Measurements from ENCODE around the gene ZAP70.

ZAP70 gene

DNA sequence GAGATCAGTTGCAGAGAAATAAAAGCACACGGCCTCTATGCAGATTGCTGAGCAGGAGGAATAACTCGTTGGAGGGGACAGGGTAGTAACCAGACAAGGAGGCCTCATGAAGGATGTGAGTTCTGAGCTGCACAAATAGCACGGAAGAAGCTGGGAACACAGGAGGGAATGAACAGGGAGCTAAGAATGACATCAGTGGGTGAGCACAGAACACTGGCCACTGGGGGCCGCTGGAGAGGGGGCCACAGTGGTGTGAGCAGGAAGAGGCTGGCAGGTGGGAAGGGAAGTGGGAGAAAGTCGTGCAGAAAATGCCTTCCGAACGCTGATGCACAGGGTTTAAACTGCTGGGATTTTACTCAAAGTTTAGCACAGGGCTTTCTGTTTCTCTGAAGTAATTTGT, 61.0 kb downstream of the ZAP70 start:
- TF ChIP-seq, protein P1, sequence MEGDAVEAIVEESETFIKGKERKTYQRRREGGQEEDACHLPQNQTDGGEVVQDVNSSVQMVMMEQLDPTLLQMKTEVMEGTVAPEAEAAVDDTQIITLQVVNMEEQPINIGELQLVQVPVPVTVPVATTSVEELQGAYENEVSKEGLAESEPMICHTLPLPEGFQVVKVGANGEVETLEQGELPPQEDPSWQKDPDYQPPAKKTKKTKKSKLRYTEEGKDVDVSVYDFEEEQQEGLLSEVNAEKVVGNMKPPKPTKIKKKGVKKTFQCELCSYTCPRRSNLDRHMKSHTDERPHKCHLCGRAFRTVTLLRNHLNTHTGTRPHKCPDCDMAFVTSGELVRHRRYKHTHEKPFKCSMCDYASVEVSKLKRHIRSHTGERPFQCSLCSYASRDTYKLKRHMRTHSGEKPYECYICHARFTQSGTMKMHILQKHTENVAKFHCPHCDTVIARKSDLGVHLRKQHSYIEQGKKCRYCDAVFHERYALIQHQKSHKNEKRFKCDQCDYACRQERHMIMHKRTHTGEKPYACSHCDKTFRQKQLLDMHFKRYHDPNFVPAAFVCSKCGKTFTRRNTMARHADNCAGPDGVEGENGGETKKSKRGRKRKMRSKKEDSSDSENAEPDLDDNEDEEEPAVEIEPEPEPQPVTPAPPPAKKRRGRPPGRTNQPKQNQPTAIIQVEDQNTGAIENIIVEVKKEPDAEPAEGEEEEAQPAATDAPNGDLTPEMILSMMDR (conservative IDR thresholded peaks at IDR 0.05; ENCODE audit: low read depth, low read length) = peak; percentile 56
- no peak overlapping the region for H3K4me3 ChIP-seq (ENCODE audit: low read depth, low read length)
- DNase-seq (ENCODE audit: low read depth) = peak; percentile 23

DNA sequence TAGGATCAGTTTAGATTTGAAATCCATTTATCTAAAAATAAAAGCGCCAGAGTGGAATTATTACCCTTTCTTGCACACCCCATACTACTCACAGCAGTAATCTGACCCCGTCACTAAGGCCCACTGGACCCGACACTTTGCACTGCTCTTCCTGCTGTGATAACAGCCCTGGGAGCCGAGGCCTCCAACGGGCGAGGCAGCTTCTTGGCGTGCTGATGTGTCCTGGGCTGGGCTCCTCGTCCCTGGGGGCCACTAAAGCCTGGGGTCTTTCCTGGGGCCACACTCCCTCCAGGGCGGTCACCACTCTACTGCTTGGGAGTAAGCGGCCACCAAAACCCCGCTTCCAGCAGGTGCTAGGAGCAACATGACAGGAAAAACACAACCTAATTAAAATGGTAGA, 61.7 kb downstream of the ZAP70 start:
- no peak overlapping the region for H3K4me3 ChIP-seq (ENCODE audit: low read depth, low read length)
- DNase-seq (ENCODE audit: low read depth) = no peak
- TF ChIP-seq, protein P1 (conservative IDR thresholded peaks at IDR 0.05; ENCODE audit: low read depth, low read length) = no peak

DNA sequence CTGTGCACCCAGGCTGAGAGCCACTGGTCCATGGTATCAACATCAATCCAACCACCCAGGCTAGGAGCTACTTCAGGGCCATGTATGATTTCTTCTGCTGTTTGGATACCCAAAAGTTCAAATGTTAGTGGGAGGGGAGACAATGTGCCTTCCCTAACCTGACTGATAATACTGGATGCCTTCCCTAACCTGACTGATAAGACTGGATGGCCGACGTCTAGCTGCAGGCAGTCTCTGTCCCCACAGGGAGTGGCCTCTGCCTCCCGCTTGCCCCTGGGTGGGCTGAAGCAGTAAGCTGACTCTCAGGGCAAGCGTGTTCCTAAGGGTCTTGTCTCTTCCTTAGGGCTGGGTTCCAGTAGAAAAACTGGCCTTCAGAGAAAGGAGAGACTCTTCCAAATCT, 65.8 kb downstream of the ZAP70 start:
- DNase-seq (ENCODE audit: low read depth) = no peak
- no peak overlapping the region for H3K4me3 ChIP-seq (ENCODE audit: low read depth, low read length)
- TF ChIP-seq, protein P1 (conservative IDR thresholded peaks at IDR 0.05; ENCODE audit: low read depth, low read length) = no peak

DNA sequence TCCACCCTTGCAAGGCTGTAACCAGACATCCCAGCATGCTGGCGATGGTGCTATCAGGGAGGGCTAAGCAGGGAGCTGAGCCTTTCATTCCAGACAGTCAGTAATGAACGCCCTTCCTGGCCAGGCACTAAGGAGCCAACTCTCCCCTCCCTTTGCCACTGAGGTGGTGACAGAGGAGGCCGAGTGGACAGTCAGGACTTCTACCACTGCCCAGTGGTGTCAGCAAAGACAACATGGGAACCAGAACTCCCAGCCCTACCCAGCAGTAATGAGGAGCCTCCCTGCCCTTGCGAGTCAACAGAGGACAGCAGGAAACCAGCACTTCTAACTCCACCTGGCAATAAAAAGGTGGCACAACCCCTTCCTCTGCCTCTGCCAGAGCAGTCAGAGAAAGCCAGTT, 68.6 kb downstream of the ZAP70 start:
- TF ChIP-seq, protein P1 (conservative IDR thresholded peaks at IDR 0.05; ENCODE audit: low read depth, low read length) = no peak
- H3K4me3 ChIP-seq (ENCODE audit: low read depth, low read length) = no peak overlapping the region

DNA sequence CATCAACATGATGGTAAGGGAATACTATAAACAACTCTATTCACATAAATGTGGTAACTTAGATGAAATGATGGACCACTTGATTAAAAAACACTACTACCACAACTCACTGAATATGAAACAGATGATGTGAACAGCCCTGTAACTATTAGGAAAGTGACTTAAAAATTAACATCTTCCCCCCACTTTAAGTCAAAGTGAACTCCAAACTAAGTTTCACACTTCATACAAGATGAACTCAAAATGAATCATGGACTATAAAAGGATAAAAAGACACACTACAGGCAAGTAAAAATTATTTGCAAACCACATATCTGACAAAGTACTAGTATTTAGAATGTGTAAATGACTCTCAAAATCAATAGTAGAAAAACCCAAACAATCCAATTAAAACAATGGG, 71.6 kb downstream of the ZAP70 start:
- TF ChIP-seq, protein P1 (conservative IDR thresholded peaks at IDR 0.05; ENCODE audit: low read depth, low read length) = no peak
- H3K4me3 ChIP-seq (ENCODE audit: low read depth, low read length) = no peak overlapping the region
- DNase-seq (ENCODE audit: low read depth) = no peak

More for the DNA sequence above, 68.6 kb downstream of the ZAP70 start:
- DNase-seq (ENCODE audit: low read depth) = no peak

DNA sequence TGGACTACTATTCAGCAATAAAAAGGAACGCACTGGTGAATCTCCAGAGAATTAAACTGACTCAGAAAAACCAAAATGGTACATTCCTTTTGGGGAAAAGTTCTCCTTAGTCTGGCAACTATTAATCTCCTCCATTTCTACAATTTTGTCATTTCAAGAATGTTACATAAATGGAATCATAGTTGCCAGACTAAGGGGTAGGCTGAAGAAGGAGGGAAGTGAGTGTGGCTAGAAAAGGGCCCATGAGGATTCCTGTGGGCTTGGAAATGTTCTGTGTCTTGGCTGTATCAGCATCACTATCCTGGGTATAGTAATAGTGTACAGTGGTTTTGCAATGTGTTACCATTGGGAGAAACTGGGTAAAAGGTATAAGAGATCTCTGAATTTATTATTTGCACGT, 72.4 kb downstream of the ZAP70 start:
- DNase-seq (ENCODE audit: low read depth) = no peak
- no peak overlapping the region for H3K4me3 ChIP-seq (ENCODE audit: low read depth, low read length)
- TF ChIP-seq, protein P1 (conservative IDR thresholded peaks at IDR 0.05; ENCODE audit: low read depth, low read length) = no peak

DNA sequence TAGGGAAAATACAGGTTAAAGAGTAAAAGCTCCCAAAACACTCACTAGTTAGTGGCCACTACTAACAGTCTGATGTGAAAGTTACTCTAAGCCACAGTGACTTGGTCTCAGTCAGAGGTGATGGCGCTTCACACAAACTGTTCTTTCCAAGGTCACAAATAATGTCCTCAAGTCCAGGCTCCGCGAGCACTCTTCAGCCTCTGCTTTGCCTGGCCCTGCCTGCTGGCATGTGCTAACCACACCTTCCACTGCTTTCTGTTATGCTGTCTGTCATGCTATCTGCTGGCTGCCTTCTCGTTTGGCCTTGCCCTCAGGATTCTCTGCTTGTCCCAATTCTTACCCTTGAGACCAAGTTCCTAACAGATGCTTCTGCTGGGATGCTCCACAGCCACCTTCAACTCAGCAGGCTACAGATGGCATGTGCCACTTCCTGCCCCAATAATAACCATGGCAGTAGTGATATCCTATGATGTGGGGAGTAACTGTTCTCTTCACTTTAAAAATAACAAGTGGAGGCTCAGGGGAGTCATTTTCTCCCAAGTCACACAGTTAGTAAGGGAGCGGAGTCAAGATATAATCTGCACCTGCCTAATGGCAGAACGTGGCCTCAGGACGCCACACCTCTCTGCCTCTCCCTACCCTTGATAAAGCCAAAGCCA, 75.7 kb downstream of the ZAP70 start:
- DNase-seq (ENCODE audit: low read depth) = no peak
- TF ChIP-seq, protein P1 (conservative IDR thresholded peaks at IDR 0.05; ENCODE audit: low read depth, low read length) = no peak
- H3K4me3 ChIP-seq (ENCODE audit: low read depth, low read length) = no peak overlapping the region

All from choroid plexus epithelial cell (primary cell).